ENCODE measurements around the gene SHD. TPM values are rescaled to one million over a fixed set of nuclear protein-coding genes. Genes with fewer than 3 reads are reported as not detected.
A peak's percentile ranks its signal among the peaks of the same experiment; 100 is the strongest.

The SHD gene
- total and polyA plus RNA-seq, 2 of the 13 experiments (the other 11 are each of a cell fraction or from before 2014, with no cell fraction given): 0.11 to 0.20 TPM

DNA sequence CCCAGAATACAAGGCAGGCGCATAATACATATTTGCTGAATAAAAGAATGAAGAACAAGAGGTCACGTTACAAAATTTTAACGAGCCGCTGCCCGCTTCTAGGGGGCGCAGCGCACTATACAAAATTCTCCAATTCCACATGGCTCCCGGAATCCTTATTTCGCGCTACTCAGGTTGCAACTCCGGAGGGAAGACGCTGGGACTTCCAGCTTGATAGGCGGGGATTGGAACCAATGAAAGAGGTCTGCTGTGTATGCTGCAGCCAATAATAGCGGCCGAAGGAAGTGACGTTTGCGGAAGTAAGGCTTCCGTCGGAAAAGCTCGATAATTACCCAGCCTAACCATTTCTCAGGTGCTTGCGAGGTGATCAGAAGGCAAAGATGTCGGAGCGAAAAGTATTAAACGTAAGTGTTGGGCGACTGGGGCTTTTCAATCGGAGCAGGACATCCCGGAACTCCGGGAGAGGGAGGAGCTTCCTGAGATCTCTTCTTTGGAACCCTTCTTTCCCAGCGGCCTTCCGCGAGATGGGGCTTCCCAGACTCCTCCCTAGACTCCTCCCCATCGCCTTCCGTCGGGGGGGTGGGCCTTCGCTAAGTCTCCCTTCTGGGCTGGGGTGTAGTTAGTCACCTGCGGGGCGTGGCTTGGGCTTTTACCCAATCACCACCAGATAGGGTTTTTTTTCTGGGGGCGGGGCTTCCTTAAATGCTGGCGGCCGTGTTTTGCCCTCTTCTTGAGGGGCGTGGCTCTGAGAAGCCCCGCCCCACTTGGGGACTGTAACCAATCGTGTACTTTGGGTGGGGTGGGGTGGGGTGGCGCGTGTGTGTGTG is 32.1 kb upstream of the SHD start, which contains the start of gene YJU2 (continued):
- TF ChIP-seq, protein P1, sequence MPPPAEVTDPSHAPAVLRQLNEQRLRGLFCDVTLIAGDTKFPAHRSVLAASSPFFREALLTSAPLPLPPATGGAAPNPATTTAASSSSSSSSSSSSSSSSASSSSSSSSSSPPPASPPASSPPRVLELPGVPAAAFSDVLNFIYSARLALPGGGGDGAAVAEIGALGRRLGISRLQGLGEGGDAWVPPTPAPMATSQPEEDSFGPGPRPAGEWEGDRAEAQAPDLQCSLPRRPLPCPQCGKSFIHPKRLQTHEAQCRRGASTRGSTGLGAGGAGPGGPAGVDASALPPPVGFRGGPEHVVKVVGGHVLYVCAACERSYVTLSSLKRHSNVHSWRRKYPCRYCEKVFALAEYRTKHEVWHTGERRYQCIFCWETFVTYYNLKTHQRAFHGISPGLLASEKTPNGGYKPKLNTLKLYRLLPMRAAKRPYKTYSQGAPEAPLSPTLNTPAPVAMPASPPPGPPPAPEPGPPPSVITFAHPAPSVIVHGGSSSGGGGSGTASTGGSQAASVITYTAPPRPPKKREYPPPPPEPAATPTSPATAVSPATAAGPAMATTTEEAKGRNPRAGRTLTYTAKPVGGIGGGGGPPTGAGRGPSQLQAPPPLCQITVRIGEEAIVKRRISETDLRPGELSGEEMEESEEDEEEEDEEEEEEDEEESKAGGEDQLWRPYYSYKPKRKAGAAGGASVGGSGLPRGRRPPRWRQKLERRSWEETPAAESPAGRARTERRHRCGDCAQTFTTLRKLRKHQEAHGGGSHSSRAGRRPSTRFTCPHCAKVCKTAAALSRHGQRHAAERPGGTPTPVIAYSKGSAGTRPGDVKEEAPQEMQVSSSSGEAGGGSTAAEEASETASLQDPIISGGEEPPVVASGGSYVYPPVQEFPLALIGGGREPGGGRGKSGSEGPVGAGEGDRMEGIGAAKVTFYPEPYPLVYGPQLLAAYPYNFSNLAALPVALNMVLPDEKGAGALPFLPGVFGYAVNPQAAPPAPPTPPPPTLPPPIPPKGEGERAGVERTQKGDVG (CRISPR knock-in tag; IDR thresholded peaks at IDR 0.05; ENCODE audit: borderline replicate concordance): no peak
- TF ChIP-seq ARID3A (IDR thresholded peaks at IDR 0.05; ENCODE audit: low read depth, low read length) (0 out of 2 replicates have a peak, but pooled peaks have one; percentile 62), THAP11 (CRISPR knock-in tag; IDR thresholded peaks at IDR 0.05) (peak; percentile 96), ZNF205 (CRISPR knock-in tag; IDR thresholded peaks at IDR 0.05) (peak; percentile 87; the same call in 1 of the 2 replicates), POLR2G (IDR thresholded peaks at IDR 0.05; ENCODE audit: low read depth, low read length) (peak; percentile 92), TCF7 (IDR thresholded peaks at IDR 0.05; ENCODE audit: low read depth) (no peak), PHF5A (CRISPR knock-in tag; IDR thresholded peaks at IDR 0.05; ENCODE audit: low read depth, unreplicated experiment) (peak; percentile 60), KLF6 (CRISPR knock-in tag; IDR thresholded peaks at IDR 0.05) (no peak; the same call in 1 of the 2 replicates), NFE2L2 (IDR thresholded peaks at IDR 0.05; ENCODE audit: low read length) (no peak), NCOA1 (CRISPR knock-in tag; IDR thresholded peaks at IDR 0.05) (no peak), MBNL3 (CRISPR knock-in tag; conservative IDR thresholded peaks at IDR 0.05) (no peak), SMYD3 (CRISPR knock-in tag; IDR thresholded peaks at IDR 0.05) (no peak), KLF13 (CRISPR knock-in tag; IDR thresholded peaks at IDR 0.05) (no peak), ZNF547 (CRISPR knock-in tag; IDR thresholded peaks at IDR 0.05) (no peak), ZNF292 (CRISPR knock-in tag; IDR thresholded peaks at IDR 0.05; ENCODE audit: borderline replicate concordance, low read depth) (no peak), ZNF781 (CRISPR knock-in tag; IDR thresholded peaks at IDR 0.05; ENCODE audit: borderline replicate concordance, not compliant biosample characterization) (peak; percentile 24), MXD3 (CRISPR knock-in tag; IDR thresholded peaks at IDR 0.05) (peak; percentile 34; the same call in 1 of the 2 replicates)
- TF ChIP-seq, protein P2, sequence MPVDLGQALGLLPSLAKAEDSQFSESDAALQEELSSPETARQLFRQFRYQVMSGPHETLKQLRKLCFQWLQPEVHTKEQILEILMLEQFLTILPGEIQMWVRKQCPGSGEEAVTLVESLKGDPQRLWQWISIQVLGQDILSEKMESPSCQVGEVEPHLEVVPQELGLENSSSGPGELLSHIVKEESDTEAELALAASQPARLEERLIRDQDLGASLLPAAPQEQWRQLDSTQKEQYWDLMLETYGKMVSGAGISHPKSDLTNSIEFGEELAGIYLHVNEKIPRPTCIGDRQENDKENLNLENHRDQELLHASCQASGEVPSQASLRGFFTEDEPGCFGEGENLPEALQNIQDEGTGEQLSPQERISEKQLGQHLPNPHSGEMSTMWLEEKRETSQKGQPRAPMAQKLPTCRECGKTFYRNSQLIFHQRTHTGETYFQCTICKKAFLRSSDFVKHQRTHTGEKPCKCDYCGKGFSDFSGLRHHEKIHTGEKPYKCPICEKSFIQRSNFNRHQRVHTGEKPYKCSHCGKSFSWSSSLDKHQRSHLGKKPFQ (CRISPR knock-in tag; IDR thresholded peaks at IDR 0.05; ENCODE audit: insufficient replicate concordance): peak; percentile 34
- TF ChIP-seq, protein P3, sequence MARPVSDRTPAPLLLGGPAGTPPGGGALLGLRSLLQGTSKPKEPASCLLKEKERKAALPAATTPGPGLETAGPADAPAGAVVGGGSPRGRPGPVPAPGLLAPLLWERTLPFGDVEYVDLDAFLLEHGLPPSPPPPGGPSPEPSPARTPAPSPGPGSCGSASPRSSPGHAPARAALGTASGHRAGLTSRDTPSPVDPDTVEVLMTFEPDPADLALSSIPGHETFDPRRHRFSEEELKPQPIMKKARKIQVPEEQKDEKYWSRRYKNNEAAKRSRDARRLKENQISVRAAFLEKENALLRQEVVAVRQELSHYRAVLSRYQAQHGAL (CRISPR knock-in tag; IDR thresholded peaks at IDR 0.05; ENCODE audit: not compliant biosample characterization): no peak
